ENCODE results near the gene CLTA. TPM values are rescaled to one million over a fixed set of nuclear protein-coding genes. Genes with fewer than 3 reads are reported as not detected.

CLTA gene
- total RNA-seq, 1 donor from 2014 or later = 264 TPM

DNA sequence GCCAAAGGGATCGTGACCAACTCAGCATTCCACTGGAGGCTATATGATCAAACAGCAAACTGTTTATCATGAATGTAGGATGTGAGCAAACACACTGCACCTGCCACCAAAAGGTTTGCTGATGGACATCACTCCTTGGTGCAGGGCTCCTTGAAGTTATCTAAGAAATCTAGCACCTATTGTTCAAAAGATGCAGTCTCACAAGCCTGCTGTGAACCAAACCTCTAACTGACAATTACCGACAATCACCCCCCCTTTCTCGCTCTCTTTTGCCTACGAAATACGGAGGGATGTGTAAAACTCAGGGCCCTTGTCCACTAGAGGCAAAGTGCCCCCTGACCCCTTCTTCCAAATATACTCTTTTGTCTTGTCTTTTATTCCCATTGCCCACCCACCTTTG, 2.5 kb upstream of the CLTA start:
- DNase-seq (ENCODE audit: low read depth, low spot score) = no peak

DNA sequence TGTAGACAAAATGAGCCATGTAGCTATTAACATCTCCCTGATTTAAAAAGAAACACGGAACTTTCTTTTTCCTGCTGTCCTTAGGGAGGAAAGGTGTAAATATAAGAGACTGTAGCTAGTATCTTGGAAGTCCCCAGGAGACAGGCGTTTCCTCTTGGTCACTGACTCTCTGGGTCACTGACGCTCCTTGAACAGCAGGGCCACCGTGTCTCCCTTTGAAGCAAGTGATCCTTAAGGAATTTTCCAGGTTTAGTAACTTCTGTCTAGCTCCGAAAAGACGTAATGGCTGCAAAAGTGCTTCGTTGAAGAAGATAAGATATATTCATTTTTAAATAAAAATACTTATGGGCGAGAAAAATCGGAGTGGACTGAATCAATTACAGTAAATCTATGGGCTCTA, 745 bp upstream of the CLTA start:
- DNase-seq (ENCODE audit: low read depth, low spot score) = no peak

DNA sequence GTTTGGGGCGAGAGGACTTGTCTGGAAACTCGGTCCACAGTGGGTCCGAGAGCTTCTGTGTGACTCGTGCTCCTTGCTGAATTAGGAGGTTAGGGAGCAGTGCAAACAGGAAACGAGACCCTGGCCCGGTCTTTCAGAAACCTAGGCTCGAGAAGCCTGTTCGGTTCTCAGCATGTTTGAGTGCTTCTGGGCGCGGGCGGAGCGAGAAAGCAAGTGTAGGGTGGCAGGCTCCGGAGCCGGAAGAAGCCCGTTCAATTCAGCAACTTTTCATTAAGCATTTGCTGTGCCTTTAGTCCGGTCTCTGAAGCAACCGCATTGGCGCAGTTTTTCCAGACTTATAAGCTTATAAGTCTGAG, 547 bp downstream of the CLTA start:
- no peak for DNase-seq (ENCODE audit: low read depth, low spot score)

DNA sequence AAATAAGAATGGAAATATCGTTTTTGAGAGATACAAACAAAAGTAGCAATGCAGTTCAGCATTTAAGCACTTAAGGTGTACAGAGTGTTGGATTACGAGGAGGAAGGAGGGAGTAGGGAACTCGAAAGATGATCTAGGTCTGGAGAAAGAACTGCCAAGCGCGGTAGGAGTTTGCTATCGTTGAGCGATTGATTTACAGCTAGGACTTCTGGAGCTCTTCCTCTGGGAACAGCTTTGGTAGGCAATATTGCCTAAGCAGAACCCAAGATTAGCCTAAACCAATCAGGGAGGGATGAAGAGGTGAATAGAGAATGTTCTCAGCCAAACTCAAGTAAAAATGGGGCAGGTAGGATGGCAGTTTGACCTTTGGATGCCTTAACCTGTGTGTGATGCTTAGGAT, 965 bp downstream of the CLTA start:
- DNase-seq (ENCODE audit: low read depth, low spot score) = no peak

DNA sequence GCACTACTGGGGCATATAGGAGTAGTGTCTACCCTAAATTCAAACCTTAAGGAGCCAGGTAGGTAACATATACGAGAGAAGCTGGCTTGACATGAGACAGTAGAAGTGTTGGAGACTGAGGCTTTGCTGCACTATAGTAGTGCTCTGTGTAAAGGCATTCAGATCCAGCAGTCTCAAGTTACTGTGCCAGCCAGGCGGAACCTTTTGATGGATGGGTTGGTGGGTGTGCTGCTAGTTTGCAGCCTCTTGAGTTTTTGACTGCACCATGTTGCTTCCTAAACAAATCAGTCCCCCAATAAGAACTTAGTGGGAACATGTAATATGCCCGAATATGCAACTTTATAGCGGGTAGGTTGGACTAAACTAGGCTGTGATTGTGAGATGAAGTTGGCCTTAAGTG, 1.5 kb downstream of the CLTA start:
- DNase-seq (ENCODE audit: low read depth, low spot score) = no peak

DNA sequence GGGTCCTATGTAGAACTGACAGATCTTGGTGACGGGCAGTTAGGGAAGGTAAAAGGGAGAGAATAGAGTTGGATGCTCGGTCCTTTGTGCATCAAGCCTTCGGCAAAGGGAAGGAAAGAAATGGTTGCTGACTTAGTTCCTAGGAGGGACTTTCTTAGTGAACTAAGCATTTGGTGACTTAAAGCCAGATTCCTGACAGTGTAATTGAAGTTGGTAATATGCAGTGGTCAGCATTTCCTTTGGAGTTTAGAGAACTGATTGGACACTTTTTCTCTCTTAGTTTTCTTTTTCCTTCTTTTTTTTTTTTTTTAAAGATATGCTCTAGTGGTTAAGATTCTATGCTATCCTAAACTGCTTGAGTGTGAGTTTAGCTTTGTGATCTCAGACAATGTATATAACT, 2.3 kb downstream of the CLTA start:
- no peak for DNase-seq (ENCODE audit: low read depth, low spot score)

DNA sequence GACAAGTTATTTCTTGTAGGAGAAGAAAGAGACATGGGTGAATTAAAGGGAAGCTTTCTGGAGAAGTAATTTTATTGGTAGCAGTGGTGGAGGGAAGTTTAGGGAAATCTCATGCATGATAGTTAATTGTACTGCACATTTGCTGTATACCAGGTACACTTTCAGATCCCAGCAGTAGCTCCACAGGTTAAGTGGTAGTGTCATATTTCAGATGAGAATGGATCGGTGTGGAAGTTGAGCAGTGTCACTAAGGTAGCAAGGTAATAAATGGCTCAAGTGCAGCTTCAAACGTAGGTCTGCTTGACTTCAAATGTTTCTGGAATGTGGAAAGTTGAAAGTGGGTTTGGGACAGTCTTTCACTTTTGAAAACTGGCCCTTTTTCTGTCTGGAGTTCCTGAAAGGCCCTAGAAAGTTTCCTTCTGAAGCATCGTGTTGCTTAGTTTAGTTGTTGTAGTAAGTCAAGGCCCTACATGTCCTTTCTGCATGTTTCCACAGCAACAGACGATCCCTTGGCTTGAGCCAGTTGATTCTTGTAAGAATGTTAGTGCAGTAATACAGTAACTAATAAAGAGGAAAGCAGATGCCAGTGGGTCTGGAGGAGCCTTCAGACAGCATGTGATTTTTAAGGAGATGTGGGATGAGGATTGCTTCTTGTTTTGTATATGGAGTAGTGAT, 3.7 kb downstream of the CLTA start:
- no peak for DNase-seq (ENCODE audit: low read depth, low spot score)

DNA sequence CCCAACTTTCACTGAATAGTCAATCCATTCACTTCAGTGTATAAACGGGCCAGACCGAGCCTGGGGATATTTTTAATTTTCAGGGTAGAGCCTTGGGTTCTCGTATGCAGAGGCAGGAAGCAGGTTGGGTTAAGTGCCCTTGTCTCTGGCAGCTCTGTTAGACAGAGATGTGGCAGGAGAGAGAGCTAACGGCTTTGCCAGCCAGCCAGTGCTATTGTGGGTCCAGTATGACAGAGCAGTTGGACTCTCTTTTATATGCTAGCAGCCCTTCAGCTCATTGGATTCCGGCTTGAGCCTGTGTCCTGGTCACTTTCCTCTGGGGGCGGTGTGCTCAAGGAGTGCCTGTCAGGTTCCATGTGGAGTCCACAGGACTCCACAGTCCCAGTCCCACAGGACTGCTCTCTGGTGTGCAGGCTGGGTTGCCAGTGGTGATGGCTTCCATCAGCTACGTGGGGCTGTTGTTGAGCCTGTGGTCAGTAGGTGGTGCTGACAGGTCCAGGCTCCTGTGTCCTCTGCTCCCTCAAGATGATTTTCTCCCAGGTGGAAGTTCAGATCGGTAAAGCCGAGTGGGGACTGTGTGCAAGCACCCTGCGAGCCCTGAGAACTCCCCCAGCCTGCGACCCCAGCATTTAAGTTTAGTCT, 14.3 kb downstream of the CLTA start:
- DNase-seq (ENCODE audit: low read depth, low spot score) = no peak

DNA sequence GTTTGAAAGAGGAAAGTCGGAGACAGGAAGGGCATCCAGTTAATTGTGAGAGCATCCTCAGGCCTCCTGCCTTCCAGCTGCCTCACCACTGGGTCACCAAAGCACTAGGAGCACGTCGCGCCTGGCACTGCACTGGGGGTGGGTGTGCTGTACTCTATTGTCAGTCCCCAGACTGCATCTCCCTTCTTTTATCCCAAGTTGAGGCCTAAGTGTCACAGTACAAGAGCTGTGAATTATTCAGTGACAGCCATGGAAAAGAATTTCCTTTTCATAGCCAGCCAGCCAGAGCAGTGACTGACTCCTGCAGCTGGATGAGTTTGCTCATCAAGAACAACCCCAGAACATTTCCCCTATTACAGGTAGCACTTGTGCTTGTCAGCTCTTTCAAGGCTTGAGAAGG, 16.3 kb downstream of the CLTA start:
- no peak for DNase-seq (ENCODE audit: low read depth, low spot score)

DNA sequence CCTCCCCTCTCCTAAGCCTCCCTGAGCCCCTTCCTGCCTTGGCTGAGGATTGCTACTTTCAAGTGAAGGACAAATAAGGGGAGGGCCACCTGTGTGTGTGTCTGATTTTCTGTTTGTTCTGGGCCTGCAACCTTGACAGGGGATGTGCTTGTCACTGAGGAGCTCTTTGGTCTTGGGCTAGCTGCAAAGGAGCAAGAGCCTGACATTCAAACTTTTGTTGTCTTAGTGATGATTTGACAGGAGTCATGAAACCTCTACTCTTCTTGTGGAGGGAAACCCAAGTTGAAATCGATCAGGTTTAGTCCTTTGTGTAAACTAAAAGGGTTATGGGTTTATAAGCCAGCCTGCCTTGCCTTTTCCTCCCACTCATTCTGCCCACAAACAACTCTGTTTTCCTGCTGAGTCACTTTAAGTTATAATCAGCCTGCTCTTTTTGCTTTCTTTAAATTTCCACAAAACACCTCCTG, 16.9 kb downstream of the CLTA start:
- no peak for DNase-seq (ENCODE audit: low read depth, low spot score)

DNA sequence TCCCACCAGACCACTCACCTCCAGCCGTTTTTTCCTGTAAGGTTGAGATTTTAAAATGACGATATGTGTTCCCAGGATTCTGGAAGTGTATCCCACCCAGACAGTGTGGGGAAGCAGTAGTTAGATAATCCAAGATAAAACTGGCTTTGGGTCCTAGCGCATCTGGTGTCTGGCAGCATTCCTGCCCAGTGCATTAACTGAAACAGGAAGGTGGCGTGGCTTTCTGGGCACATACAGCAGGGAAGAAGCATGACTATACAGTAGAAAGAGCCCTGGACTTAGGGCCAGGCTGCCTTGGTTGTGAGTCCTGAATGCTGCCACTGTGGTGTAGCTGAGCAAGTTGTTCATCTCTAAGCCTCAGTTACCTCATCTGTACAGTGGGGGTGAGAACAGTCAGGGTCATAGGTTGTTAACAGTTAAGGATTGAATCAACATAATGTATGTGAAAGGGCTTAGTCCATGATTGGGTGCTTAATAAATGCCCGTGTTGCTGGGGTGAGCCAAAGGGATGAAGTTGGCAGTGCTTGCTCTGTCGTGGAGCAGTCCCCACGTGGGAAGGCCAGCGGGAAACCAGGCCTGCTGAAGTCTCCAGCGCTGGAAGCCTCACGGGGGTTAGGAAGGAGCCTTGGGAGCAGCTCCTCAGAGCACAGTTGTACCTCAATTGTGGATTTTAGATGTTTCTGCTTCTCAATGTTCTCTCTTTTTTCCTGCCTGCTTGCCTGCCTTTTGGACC, 18.0 kb downstream of the CLTA start:
- DNase-seq (ENCODE audit: low read depth, low spot score) = no peak

DNA sequence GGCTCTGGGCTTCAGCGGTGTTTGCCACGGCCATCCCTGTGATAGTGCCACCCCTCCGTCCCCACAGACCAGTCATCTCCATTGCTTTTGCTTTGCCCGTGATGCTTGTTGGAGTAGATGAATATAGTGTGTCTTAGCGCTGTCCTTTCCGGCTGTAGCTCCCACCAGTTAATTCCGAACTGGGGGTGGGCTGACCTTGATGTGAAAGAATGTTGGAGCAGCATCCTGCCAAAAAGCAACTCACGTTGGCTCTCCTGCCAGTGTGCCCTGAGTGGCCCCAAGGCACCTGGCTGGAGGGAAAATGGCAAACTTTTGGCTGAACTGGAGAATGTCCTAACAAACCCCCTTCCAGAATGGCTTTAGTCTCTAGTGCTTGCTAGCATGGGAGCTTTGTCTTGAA, 20.0 kb downstream of the CLTA start:
- DNase-seq (ENCODE audit: low read depth, low spot score) = no peak

DNA sequence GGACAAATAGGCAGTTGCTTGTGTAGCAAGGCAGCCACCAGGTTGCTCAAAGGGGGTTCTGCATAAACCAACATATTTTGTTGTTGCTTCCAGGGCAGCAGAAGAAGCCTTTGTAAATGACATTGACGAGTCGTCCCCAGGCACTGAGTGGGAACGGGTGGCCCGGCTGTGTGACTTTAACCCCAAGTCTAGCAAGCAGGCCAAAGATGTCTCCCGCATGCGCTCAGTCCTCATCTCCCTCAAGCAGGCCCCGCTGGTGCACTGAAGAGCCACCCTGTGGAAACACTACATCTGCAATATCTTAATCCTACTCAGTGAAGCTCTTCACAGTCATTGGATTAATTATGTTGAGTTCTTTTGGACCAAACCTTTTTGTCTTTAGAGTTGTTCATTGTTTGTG, 20.8 kb downstream of the CLTA start:
- no peak for DNase-seq (ENCODE audit: low read depth, low spot score)

DNA sequence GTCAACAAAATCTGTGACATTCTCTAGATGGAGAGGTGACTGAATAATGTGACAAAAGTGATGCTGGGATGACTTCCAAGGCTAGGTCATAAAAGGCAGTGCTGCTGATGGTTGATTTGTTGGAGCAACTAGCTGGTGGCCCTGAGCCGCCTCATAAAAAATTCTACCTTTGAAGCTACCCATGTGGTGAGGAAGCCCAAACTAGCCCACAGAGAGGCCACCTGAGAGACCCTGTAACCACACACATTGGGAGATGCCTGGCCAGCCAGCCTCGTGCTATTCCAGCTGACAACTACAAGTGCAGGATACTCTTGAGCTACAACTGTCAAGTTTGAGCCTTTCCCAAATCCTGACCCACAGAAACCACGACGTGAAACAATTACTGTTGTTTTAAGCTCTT, 22.7 kb downstream of the CLTA start:
- no peak for DNase-seq (ENCODE audit: low read depth, low spot score)

DNA sequence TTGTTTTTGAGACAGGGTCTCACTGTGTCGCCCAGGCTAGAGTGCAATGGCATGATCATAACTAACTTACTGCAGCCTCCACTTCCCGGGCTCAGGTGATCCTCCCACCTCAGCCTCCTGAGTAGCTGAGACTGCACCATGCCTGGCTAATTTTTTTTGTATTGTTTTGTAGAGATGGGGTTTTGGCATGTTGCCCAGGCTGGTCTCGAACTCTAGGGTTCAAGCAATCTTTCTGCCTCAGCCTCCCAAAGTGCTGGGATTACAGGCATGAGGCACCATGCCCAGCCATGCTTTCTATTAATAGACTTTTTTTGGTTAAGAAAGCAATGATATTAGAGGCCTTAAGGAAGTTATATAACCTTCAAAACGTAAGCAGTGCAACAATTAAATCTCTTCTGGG, 23.3 kb downstream of the CLTA start:
- DNase-seq (ENCODE audit: low read depth, low spot score) = no peak

DNA sequence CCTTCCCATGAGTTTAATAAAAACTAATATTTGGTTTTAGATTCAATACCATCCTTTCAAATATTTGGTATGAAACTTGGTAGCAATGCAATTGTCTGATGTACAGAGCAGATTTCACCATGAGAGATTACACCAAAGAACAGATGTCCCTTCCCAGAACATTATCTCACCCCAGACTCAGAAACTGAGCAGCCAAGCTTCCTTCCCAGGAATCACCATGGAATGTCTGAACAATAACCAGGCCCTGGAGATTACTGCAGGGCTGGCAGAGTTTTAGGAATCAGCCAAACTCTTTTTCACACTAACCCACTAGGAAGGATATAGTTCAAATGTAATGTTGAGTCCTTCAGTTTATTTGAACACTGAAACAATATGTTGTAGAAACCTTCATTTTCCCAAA, 23.9 kb downstream of the CLTA start:
- peak; percentile 29 for DNase-seq (ENCODE audit: low read depth, low spot score)

DNA sequence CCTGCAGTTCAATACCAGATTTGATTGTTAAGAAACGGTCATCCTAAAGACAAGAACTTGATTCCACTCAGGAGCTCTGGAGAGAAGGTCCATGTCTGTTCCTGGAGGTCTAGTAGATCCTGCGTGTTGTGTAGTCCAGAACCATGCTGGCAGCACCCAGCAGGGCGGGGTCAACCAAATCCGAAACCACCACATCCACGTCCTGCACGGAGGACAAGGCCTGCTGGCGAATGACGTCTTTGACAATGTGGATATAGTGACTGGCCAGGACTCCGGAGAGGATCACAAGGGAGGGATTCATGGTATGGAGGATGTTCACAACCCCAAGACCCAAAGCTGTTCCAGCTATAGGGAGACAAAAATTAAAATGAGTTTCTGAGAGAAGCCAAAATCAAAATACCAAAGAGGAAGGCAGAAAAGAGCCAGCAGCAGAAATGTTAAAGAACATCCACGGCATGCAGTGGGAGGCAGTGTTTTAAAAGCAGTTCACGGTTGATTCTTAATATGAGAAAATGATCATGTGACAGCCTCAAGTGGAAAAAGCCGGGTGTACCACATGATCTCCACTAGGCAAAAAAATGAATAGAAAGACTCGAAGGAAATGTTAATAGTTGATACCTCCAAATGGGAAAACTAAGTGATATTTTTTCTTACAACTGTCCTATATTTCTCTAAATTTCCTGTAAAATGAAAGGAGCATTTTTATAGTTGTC, 26.7 kb downstream of the CLTA start:
- DNase-seq (ENCODE audit: low read depth, low spot score) = no peak

DNA sequence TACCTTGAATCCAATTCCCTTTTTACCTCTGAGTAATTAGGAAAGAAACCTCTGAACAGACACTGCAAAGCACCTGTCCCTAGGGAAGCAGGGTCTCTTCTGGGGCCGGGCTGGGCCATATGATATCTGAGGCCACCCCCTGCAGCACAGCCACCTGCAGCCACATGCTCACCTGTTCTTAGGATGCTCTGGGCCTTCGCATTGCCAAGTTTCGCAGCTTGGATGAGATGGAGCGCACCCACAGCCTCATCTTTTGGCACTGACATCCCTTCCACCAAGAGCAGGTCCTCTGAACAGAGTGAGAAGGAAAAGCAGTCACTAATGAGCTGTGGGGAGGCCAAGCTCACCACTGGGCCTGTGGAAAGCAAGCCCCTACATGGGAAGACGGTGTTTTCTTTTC, 27.3 kb downstream of the CLTA start:
- no peak for DNase-seq (ENCODE audit: low read depth, low spot score)

DNA sequence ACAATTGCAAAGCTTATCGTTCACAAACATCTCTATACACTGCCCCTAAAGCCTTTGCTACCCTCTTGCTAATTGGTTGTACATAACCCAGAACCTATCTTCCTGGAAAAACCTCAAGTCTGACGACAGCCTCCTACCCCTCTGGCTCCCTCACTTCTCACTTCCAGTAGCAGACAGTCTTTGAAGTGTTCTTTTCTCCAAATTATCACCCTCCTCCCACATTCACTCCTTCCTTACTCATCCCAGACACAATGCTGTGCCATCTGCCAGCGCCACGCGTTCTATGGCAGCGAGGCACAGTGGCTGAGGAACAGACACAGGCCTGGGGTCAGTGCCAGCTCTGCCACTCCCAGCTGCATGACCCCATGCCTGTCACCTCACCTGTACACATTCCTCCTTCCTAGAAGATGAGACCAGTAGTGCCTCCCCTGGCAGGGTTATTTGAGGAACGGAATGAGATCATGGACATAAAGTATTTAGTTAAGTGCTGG, 27.7 kb downstream of the CLTA start:
- DNase-seq (ENCODE audit: low read depth, low spot score) = no peak

DNA sequence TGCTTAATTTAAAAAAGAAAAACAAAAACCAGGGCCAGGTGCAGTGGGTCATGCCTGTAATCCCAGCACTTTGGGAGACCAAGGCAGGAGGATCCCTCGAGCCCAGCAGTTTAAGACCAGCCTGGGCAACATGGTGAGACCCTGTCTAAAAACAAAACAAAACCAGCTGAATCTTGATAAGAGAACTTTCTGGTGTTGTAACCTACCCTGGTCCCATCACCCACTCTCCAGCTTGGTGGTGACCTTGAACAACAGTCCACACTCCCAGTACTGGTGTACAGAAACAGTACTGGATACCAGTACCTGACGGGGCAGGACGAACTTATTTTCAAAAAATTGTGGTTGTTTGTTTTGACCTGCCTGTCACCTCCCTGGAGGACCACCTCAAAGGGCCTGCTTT, 30.9 kb downstream of the CLTA start:
- no peak for DNase-seq (ENCODE audit: low read depth, low spot score)

DNA sequence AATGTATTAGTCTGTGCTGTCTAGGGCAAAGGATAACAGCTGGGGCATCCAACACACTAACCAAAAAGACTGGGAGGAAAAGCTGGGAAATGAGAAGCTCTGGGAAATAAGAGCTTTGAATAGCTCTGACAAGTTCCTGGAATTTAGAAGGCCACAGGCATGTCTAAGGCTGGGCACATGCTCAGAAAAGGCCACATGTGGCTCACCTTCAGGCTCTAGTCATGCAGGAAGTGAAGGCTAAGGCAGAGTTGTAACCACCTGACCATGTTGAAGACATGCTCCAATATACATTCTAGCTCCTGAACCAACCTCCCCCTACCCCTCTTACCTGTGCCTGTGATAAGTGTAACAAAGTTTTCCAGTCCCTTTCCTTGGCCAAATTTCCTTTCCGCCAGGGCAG, 31.7 kb downstream of the CLTA start:
- DNase-seq (ENCODE audit: low read depth, low spot score) = no peak

DNA sequence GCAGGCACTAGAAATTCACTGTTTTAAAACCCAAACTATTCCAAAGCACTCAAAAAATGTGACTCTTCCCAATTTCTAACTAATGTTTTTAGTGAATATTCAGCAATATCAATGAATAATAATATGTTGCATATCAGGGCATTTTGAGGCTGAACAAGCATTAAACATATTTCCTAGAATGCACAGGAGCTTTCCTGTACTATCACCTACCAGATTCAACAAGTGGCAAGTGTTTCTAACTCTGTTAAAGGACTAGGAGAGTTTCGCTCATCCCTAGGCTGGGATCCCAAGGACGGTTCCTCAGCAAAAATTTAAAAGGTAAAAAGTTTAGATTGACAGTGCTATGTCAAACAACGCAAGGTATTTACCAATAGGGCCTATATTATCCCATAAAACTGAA, 46.5 kb downstream of the CLTA start:
- DNase-seq (ENCODE audit: low read depth, low spot score) = no peak

Measured in pulmonary artery endothelial cell (primary cell).